NCI-H1436 (cell line): ENCODE results near the gene ACOXL.
"Not testable (repeated sequence)": the region's sequence is repeated elsewhere in the genome, so short reads cannot be mapped to it uniquely, and the experiment has no call there.

Source experiments
- DNase-seq: peaks from one replicate; lab custom pipeline; 2025; lab: John Stamatoyannopoulos, UW

The ACOXL gene

DNA sequence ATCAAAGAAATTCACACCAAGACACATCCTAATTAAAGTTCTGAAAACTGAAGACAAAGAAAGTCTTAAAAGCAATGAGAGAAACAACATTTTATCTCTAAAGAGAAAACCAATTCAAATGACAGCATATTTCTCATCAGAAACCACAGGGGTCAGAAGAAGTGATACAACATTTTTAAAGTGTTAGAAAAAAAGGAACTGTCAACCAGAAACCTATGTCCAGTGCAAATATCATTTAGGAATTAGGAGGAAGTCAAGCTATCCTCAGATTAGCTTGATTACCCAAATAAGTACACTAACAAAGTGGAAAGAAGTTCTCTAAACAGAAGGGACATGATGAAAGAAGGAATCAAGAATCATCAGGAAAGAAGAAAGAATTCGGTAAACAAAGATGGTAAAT lies 328.8 kb downstream of the ACOXL start:
- no peak for DNase-seq

DNA sequence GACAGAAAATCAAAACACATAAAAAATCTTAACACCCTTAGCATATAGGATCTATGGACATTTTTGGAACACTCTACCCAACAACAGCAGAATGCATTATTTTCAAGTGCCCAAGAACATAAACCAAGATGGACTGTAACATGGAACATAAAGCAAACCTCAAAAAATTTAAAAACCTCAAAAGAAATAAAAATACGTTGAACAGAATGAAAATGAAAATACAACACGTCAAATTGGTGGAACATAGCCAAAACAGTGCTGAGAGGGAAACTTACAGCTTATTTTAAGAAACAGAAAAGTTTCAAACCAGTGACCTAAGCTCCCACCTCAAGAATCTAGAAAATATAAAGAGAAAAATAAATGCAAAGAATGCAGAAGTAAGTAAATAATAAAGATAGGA lies 330.0 kb downstream of the ACOXL start:
- no peak for DNase-seq

DNA sequence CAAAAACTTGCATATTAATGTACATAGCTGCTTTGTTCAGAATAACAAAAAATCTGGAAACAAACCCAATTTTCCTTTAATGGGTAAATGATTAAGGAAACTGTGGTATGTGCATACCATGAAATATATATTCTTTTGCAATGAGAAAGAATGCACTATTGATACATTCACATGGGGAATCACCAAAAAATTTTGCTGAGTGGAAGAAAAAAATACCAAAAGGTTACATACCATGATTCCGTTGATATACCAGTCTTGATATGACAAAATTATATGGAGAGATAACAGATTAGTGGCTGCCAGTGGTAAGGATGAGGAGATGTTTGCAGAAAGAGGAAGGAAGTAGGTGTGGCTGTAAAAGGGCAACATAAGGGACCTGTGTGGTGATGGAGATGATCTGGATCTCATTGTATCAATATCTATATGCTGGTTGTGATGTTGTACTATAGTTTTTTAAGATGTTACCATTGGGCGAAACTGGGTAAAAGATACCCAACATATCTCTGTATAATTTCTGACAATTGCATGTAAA lies 333.8 kb downstream of the ACOXL start:
- DNase-seq = no peak

DNA sequence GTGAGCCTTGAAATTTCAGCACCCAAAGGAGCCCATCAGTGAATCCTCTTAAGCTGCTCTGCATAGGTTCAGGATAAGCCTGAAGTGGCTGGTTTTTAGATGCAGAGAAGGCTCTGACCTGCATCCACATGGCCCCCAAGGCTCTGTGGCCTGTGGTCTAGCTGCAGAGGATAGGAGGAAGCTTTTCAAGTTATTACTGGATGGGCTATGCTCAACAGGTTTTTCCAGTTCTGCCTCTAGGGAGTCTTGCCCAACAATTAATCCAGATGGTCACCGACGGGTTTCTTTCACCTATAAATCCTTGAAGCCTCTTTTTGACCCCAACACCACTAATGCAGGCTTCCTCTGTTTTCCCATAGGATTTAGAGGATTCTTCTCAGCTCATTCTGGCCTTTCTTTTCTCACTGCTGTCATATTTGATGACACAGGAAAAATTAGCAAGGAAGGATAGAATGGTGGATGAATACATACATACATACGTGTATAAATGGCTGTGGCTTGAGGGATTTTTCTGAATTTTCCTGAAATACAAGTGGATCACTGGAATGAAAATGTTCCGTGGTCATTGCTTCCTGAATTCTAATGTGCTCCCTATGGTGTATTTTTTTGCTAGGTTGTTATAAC lies 336.2 kb downstream of the ACOXL start:
- DNase-seq = no peak

DNA sequence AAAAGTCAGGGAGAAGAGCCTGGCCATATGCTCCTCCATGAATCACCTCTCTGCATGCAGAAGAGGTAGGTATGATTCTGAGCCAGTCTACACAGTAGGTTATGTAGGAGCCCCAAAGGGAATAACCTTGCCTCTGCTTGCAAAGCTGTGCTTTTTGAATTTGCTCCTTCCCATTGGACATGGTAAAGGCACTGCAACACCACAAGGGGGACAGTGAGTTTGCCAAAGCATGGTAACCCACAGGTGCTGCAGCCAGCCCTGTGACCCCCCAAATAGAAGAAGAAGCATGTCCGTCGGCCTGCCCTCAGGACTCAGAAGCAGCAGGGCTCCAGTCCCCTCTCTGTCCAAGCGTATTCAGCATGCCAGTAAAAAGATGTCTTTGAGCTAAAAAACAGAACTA lies 337.3 kb downstream of the ACOXL start:
- no peak for DNase-seq

DNA sequence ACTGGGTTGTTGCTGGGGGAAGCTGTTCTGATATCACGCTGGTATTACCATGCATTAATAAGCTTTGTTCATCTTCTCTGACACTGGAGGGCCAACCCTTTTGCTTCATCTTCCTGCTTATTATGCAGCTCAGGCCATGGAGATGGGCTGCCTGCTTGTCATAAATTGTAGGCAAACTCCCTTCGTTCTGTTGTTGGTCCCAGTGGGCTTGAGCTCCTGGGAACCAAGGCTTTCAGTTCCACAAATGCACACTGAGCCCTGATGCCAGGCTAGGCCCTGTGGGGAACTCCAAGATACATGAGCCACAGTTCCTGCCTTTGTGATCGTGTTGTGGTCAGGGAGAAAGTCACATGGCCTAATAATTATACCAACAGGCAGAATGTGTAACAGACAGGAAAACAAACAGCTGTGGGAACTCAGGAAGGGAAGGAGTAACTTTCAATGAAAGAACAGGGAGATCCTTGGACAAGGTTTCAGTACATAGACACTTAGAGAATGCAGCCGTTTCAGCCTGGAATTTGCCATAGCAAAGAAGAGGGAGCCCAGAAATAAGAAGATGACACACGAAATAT lies 339.3 kb downstream of the ACOXL start:
- DNase-seq = no peak

DNA sequence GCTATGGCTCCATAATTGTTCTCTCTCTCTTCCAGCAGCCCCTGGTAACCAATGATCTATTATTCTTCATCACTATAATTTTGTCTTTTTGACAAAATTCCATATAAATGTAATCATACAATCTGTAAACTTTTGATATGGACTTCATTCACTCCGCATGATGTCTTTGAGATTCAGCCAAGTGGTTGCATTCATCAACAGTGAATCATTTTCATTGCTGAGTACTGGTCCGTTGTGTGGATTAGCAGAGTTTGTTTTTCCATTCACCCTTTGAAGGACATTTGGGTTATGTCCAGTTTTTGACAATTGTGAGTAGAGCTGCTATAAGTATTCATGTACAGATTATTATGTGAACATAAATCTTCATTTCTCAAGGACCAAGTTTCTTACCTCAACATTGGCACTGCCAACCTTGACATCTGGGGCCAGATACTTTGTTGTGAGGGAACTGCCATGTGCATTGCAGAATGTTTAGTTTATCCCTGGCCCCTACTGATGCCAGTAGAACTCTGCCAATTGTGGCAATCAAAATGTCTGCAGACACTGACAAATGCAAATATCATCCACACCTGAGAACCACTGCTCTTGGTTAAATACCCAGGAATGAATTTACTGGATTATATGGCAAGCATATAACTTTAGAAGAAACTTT lies 340.0 kb downstream of the ACOXL start:
- DNase-seq = no peak

DNA sequence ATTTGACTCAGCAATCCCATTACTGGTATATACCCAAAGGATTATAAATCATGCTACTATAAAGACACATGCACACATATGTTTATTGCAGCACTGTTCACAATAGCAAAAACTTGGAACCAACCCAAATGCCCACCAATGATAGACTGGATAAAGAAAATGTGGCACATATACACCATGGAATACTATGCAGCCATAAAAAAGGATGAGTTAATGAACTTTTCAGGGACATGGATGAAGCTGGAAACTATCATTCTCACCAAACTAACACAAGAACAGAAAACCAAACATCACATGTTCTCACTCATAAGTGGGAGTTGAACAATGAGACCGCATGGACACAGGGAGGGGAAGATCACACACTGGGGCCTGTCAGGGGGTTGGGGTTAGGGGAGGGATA lies 350.3 kb downstream of the ACOXL start:
- DNase-seq = not testable (repeated sequence)

DNA sequence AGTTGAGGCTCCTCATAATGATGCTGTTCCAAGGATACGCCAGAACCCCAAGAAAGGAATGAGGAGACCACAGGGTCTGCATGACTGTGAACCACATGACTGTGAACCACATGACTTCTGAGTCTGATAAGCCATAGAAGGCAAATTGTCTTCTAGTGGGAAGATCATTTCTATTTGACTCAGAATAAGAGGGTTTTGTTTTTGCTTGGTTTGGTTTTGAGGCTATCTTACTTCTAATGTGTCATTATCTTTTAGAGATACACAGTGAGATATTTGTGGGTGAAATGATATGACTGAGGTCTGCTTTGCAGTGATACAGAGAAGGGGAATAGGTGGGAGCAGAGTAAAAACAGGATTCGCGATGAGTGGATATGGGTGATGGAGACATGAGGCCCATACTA lies 359.4 kb downstream of the ACOXL start:
- DNase-seq = no peak

DNA sequence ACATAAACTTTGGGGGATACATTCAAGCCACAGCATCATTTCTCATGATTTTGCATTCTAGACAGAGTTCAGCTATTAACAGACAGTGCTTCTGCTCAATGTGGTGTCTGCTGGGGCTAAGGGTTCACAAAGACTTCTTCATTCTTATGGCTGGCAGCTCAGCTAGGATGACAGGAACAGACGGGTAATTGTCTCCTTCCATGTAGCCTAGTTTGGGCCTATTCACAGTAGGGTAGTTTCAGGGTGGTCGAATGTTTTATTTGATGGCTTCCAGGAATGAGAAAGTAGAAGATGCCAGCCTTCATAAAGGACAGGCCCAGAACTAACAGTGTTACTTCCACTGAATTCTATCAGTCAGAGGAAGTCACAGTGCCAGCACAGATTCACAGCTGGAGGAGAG lies 362.3 kb downstream of the ACOXL start:
- no peak for DNase-seq

DNA sequence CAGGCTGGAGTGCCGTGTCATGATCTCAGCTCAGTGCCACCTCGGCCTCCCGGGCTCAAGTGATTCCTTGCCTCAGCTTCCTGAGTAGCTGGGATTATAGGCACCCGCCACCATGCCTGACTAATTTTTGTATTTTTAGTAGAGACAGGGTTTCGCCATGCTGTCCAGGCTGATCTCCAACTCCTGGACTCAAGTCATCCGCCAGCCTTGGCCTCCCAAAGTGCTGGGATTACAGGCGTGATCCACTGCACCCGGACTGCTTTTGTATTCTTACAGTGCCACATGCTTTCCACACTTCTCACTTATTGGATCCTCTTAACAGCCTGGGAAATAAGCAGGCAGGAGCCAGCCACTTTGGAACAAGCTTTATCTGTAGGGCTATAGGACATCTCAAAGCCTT lies 363.1 kb downstream of the ACOXL start:
- no peak for DNase-seq

DNA sequence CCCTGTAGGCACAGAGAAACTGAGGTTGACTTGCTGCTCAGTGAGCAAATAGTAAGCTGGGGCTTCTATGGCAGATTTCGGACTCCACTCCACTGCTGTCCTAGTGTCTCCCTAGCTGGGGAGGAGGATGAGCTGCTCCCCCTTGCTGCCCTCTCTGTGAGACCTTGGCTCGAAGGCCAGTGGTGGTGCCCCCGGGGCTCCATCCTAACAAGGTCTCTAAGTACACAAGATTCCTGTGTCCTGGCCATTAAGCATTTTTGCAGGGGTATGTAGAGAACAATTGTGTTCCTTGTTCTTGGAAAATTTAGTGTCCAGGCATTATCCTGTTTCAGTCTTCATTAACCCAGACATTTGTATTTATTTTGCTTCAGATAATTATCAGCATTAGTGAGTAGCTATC lies 367.0 kb downstream of the ACOXL start:
- DNase-seq = no peak

DNA sequence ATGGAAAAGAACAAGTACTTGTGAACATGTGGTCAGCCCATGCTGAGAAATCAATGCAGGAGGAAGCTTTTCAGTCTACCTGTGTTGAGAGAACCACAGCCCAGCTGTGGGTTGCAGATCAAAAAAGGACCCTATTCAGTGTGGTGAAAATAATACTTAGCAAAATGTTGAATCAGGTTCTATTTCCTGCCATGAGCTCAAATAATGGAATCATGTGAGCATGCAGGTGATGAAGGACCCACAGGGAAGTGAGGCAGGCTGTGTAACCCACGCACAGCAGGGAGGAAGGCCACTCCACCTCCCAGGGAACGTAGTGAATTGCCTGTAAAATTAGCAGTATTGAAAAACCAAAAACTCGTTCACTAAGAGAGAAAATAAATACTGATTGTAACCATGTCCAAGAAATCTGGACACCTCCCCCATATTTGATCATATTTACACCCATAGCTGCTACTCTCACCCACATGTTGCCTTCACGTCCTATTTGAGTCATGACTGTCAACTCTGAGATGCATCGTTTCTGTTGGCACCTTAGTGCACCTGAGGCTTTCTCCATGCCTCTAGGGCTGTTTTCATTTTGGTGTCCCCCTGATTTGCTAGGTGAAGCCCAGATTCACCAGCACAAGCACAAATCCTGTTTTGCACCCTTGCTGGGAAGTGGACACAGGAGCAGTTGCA lies 367.9 kb downstream of the ACOXL start:
- no peak for DNase-seq

DNA sequence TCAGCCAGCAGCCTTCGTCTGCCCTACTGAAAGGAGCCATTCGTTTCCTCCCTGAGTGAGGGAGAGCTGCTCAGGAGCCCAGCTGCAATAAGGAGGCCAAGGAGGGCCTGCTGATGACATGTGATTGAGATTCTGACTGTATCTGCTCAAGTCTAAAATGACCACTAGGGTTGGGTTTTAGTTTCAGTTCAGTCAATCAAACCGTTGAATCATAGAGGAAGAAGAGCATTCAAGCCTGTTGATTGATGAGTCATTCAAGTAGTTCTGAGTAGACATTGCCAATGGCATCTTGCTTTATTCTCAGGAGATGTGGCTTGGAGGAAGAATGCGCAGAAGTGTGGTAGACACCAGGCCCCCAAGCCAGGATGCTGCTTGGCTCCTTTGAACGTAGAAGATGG lies 368.4 kb downstream of the ACOXL start:
- DNase-seq = no peak

DNA sequence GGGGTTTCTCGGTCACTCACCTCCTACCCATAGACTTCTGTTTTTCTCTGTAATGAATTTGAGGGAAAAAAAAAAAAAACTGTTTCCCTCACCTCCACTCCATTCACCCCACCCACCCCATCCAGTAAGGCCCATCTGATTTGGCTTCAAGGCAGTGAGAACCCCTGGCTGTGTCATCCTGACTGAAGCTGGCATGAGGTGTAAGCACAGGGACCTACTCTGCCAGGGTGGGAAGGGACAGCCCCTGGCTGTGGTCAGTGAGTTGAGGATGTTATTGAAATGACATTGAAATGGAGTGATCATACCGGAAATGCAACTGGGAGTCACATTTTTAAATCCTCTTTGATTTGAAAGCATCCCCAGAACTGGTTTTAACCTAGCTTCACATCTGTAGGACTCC lies 369.2 kb downstream of the ACOXL start:
- DNase-seq = no peak

DNA sequence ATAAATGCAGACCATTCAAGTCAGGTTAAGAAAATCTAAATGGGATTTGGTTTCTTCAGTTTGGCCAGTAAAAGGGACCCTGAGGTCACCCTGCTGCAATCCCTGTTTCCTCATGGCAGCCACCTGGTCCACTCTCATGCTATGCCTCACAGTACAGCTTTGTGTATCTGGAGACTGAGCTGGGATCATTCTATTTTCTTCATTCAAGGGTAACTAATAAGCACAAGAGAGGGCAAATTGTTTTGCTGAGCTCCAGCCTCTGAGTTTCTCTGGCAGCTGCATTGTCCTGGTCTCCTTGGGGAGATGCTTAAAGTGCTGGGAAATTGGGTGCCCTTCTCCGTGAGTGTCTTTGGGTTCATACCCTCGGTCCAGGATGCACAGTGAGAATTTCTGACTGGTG lies 369.8 kb downstream of the ACOXL start:
- no peak for DNase-seq

DNA sequence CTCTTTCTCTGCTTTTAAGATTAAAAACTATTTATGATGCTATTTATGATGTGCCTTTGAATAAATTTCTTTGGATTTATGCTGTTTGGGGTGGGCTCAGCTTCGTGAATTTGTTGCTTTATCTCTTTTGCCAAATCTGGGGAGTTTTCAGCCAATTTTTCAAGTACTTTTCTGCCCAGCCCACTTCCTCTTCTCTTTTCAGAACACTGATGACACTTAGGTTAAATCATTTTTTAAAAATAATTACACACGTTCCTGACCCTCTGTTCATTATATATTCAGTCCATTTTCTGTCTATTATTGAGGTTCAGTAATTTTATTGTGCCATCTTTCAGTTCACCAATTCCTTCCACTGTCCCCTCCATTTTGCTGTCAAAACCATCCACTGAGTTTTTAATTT lies 373.6 kb downstream of the ACOXL start:
- no peak for DNase-seq

DNA sequence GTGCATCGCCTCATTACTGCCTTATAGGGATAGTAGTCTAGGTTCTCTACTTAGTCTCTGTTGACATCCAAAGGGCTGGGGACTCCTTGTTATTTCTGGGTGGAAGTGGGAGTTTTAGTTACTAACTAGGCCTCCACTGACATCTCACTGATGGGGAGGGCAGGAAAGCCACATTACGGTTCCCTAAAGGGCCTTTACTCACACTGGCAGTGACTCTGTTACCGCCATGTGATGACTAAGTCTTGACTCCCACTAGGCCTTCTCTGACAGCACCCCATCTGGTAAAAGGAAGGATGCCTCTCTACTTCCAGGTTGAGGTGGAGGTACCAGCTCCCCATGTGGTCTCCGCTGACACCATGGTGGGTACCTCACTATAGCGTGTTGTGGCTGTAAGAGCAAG lies 374.3 kb downstream of the ACOXL start:
- DNase-seq = no peak

DNA sequence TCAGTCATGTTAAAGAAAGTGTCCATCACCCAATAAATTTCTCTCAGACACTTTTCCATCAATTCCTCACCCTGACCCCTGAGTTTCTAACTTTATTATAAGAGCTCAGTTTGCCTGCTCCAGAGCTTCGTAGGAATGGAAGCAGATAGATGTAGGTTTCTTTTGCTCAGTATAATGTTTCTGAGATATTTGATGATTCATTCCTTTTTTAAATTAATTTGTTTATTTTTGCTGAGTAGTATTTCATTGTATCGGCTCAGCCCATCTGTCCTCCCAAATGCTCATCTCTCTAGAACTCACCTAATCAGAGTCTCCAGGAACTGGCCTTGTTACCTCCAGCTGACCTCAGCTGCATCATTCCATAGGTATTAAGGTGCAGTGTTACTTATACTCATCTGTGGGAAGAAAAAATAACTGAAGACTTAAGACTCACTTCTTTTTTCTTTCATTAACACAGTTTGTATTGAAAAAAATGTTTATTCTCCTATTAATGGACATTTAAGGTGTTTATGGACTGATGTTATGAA lies 376.4 kb downstream of the ACOXL start:
- DNase-seq = no peak

DNA sequence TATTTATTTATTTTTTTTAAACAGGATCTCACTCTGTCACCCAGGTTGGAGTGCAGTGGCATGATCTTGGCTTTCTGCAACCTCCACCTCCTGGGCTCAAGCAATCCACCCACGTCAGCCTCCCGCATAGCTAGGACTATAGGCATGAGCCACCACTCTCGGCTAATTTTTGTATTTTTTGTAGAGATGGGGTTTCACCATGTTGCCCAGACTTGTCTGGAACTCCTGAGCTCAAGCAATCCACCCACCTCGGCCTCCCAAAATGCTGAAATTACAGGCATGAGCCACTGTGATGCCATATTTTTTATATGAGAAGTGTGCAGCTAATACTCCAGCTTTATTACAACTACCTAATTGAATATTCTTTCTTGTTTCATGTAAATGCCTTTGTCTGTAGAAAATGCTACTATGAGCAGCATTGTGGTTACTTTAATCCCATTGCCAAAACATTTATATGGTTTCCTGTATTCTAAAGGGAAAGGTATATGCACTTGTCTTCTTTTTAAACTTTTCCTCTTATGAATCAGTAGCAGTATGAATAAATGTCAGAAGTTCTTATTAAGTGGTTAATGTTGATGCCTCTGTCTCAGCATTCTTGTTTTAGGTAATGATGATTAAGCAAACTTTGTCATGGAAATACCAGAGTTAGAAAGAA lies 378.9 kb downstream of the ACOXL start:
- DNase-seq = no peak

DNA sequence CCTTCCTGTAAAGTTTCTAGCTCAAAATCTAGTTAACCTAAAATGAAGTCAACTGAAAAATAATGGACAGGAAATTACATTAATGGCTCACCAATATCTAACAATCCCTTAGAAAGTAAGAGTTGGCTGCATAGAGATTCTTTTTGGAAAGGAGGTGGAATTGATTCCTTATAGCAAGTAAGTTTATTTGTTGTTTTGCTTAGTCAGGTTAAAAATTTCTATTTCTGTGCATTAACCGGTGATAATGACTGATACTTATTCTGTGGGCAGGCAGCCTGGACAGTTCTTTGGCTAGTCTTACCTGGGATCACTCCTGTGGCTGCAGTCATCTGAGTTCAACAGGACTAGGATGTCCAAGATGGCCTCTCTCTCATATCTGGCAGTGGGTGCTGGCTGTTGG lies 381.5 kb downstream of the ACOXL start:
- no peak for DNase-seq

DNA sequence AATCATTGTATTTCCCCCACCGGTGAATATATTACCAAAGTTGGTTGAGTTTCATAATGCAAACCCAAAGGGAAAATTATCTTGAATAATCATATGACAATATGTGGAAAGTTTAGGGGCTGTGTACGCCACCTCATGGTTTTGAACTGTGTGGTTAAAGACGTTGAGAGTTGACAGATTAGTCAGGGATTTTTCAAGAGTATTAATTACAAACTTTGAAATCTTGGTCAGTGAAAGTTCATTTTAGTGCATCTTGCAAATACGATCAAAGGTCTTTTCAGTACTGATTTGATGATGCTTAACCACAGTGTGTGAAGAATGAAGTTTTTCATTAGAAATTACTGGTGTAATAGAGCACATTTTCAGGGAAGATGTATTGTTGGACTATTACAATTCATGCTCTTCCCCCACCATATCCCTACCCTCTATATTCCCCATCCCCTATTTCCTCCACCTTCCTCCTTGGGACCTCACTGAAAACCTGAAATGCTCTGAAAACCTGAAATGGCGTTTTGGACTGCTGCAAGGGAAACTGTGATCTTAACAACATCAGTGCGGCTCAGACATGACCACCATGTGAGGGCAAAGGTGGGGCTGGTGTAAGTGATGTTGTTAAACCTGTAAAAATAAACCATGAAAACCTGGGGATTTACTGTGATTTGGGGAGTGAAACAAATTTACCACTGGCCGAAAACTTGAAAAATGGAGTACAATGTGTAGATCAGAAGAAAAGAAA lies 383.8 kb downstream of the ACOXL start:
- no peak for DNase-seq
